Stomach (tissue), 9 donors: ENCODE data around the gene MTA2. TPM values are rescaled to one million over a fixed set of nuclear protein-coding genes. Genes with fewer than 3 reads are reported as not detected.

Source experiments
- DNase-seq, 2 donors: peaks; one replicate each; pipeline versions ENCODE4 v3.0.0 to v3.0.0-alpha.2; 2013 to 2019
- H3K27ac ChIP-seq, 5 donors: fragments of 200-600 bp in 4 of 5; sonication (generic) in 4 of 5; one replicate each; pipeline ENCODE4 v1.5.1; 2013 to 2019; ENCODE audit warnings: mild to moderate bottlenecking in 1 of 5, moderate library complexity in 1 of 5
- H3K27me3 ChIP-seq, 3 donors: fragments of 200-600 bp; sonication (generic); one replicate each; pipeline ENCODE4 v1.5.1; 2017 to 2019; ENCODE audit warnings: mixed run types in 1 of 3
- H3K36me3 ChIP-seq, 4 donors: fragments of 200-600 bp; sonication (generic); 1 replicate in 3 of 4; 2 replicates in 1 of 4; pipeline ENCODE4 v1.5.1; 2016 to 2019
- H3K4me1 ChIP-seq, 4 donors: fragments of 200-600 bp; sonication (generic); one replicate each; pipeline ENCODE4 v1.5.1; 2016 to 2019
- H3K4me3 ChIP-seq, 4 donors: fragments of 200-600 bp; sonication (generic) in 3 of 4; one replicate each; pipeline ENCODE4 v1.5.1; 2016 to 2019; ENCODE audit warnings: mild to moderate bottlenecking in 1 of 4
- H3K9me3 ChIP-seq, 4 donors: fragments of 200-600 bp; sonication (generic); one replicate each; pipeline ENCODE4 v1.5.1; 2016 to 2019
- EP300 ChIP-seq: sonication (generic); formaldehyde crosslinking; IDR thresholded peaks from one replicate; pipeline ENCODE4 v1.6.1; 2017; ENCODE audit warnings: antibody characterized with exemption
- POLR2A ChIP-seq, 4 donors: fragments of 450-650 bp; IDR thresholded peaks; one replicate each; pipeline ENCODE4 v1.6.1; 2016; ENCODE audit warnings: antibody characterized with exemption in 4 of 4, control low read depth in 2 of 4, mild to moderate bottlenecking in 1 of 4, moderate library complexity in 1 of 4
- POLR2AphosphoS5 ChIP-seq, 3 donors: sonication (generic); formaldehyde crosslinking; IDR thresholded peaks; one replicate each; pipeline ENCODE4 v1.6.1; 2016; ENCODE audit warnings: antibody characterized with exemption in 3 of 3
- WGBS, 5 donors: extraction: QIAGEN DNeasy Blood & Tissue Kit in 3 of 5; methylation state at CpG; one replicate each; pipeline versions ENCODE4 v1.1.5 to v1.1.7; 2013 to 2018; 5-methylcytosine and 5-hydroxymethylcytosine counted together
- intact Hi-C: fragments of 100-400 bp; cut with DNase I; formaldehyde crosslinking; loops from one replicate; pipeline ENCODE4 v1.15.1; 2023; ENCODE audit warnings: low total_unique reads
- polyA plus RNA-seq, 3 donors: library from polyadenylated mRNA; stranded (reverse); fragments of 200-250 nt; gene quantifications; one replicate each; pipeline ENCODE4 v1.2.3, GENCODE V29; 2013
- total RNA-seq, 5 donors: library from RNA; depleted of rRNA; stranded (reverse); fragments of >200 nt; gene quantifications; one replicate each; pipeline versions ENCODE4 v1.1.0 to v1.2.3, GENCODE V29; 2014 to 2016
- TF ChIP-seq, protein P1 (sequence below), 7 experiments: fragments of 450-650 bp in 4 of 7; fragments of 200-600 bp in 3 of 7; sonication (generic) in 3 of 7; IDR thresholded peaks; one replicate each; pipeline ENCODE4 v1.5.1; 2016 to 2019; ENCODE audit warnings: antibody characterized with exemption in 7 of 7, control low read depth in 2 of 7, mild to moderate bottlenecking in 1 of 7
- donor health status: healthy with polysubstance abuse.
- donor health status: Bipolar disorder and iron deficiency.
- donor health status: healthy.

Gene MTA2
- total and polyA plus RNA-seq, 8 donors = 32.8 to 110 (median 56.5) TPM

DNA sequence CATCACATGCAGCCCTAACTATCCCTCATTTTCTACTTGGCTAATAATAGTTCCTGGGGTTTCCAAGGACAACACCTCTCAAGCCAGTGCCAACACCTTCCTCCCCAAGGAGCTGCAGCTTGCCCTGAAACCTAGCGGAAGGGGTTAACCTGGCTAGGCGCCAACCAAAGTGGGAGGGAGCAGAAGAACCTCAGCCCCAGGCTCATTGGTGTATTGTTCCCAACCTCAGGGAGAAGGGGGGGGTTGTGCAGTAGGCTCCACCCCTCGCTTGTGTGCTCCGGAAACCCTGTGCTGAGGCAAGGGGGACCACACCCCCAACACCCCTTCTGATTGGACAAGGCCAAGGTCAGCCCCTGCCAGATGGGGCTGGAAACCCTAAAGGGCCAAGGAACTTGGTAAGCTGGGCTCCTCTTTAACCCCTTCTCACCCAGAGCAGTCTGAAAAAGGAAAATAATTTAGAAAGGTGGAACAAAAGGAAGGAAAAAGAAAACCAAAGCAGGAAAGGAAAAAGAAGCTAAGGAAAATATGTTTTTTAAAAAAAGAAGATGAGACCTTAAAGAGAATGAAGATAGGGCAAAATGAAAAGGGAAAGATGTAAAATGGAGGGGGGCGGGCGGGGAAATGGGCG is 2.5 kb downstream of the MTA2 start:
- peak overlapping the region; percentile 7 to 95 (median 74) for H3K4me3 ChIP-seq

DNA sequence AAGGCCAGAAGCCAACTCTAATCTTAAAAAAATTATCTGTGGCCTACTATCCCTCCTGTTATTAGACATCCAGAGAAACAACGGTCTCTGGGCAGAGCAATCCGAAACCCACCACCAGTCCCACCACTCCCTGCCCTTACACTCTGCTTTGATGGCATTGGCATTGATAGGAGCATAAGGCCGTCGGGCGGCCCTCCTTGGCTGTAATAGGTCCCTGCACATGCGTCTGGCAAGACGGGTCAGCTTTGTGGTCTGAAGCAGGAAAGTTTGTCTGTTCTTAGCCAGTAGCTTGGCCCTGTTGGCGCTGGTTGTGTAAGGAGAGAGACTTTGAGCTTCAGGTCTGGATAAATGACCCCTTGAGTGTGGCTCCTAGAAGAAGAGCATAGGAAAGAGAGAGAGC is 6.5 kb downstream of the MTA2 start:
- Histone ChIP-seq H3K27me3 (no peaks in the 10 kb centered on the region), H3K36me3 (peaks cover 45 to 59% (median 55%) of the 10 kb centered on the region in 4 donors), H3K27ac (no peak overlapping the region), H3K4me1 (peaks cover 32 to 66% (median 51%) of the 10 kb centered on the region in 4 donors), H3K9me3 (no peaks in the 10 kb centered on the region), H3K4me3 (no peak overlapping the region)
- intact Hi-C loops = no loop called here
- WGBS, 5 donors = 82 to 90% (median 87%) methylated on average over 8 of the region's 8 CpGs
- no peak for DNase-seq
- TF ChIP-seq POLR2AphosphoS5 (IDR thresholded peaks at IDR 0.05) (no peak), EP300 (no peak), POLR2A (IDR thresholded peaks at IDR 0.05) (no peak)
- TF ChIP-seq, protein P1, sequence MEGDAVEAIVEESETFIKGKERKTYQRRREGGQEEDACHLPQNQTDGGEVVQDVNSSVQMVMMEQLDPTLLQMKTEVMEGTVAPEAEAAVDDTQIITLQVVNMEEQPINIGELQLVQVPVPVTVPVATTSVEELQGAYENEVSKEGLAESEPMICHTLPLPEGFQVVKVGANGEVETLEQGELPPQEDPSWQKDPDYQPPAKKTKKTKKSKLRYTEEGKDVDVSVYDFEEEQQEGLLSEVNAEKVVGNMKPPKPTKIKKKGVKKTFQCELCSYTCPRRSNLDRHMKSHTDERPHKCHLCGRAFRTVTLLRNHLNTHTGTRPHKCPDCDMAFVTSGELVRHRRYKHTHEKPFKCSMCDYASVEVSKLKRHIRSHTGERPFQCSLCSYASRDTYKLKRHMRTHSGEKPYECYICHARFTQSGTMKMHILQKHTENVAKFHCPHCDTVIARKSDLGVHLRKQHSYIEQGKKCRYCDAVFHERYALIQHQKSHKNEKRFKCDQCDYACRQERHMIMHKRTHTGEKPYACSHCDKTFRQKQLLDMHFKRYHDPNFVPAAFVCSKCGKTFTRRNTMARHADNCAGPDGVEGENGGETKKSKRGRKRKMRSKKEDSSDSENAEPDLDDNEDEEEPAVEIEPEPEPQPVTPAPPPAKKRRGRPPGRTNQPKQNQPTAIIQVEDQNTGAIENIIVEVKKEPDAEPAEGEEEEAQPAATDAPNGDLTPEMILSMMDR (IDR thresholded peaks at IDR 0.05) = no peak

More for the DNA sequence above, 2.5 kb downstream of the MTA2 start:
- Histone ChIP-seq H3K27me3 (no peaks in the 10 kb centered on the region), H3K36me3 (peaks cover 41 to 58% (median 50%) of the 10 kb centered on the region in 4 donors), H3K9me3 (no peaks in the 10 kb centered on the region), H3K4me1 (peaks cover 29 to 62% (median 42%) of the 10 kb centered on the region in 4 donors), H3K27ac (peak overlapping the region in 4 of 5 donors; percentile 96 to 98 (median 97))
- 32 to 40% (median 34%) methylated on average over 7 of the region's 7 CpGs for WGBS, 5 donors
- intact Hi-C loops = no loop called here
- DNase-seq = peak; percentile 89 to 98
- TF ChIP-seq POLR2AphosphoS5 (IDR thresholded peaks at IDR 0.05) (peak; percentile 56 to 90 (median 57)), POLR2A (IDR thresholded peaks at IDR 0.05) (no peak)

DNA sequence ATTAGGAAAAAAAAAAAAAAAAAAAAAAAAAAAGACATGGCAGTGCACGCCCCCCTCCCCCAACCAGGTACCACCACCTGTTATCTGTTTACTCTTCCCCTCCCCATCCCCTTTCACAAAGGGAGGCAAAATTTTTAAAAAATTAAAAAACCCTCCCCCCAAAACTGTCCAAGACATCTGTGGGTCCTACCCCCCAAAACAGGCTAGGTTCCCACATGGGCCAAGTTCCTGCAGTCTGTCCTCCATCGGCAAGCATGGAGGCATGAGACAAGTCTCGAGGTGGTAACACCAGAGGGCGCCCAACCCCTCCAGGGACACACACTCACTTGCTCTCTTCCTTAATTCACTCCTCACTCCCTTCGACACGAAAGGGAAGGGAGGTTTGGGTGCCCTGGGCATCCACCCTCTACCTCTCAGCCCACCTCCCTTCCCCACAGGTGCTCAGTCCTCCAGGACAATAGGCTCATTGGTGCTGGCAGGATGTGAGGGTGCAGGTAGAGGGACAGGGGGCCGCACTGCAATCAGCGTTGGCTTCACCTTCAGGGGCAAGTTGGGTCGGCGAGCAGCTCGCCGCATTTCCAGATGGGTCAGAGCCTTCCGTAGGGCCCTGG is 8.1 kb downstream of the MTA2 start:
- Histone ChIP-seq H3K9me3 (no peaks in the 10 kb centered on the region), H3K36me3 (peaks cover 49 to 63% (median 56%) of the 10 kb centered on the region in 4 donors), H3K27ac (peak overlapping the region in 3 of 5 donors; percentile 96 to 100 (median 98)), H3K4me3 (no peak overlapping the region), H3K27me3 (no peaks in the 10 kb centered on the region), H3K4me1 (peaks cover 35 to 66% (median 49%) of the 10 kb centered on the region in 4 donors)
- 49 to 54% (median 54%) methylated on average over 13 of the region's 13 CpGs for WGBS, 5 donors
- intact Hi-C loops = no loop called here
- DNase-seq = peak; percentile 87 to 90
- TF ChIP-seq EP300 = no peak
- TF ChIP-seq POLR2A (IDR thresholded peaks at IDR 0.05) = no peak
- TF ChIP-seq, protein P1 (IDR thresholded peaks at IDR 0.05) = peak in 5 of 7 experiments; percentile 29 to 64 (median 58)
- TF ChIP-seq POLR2AphosphoS5 (IDR thresholded peaks at IDR 0.05) = peak; percentile 42 to 81 (median 44)

DNA sequence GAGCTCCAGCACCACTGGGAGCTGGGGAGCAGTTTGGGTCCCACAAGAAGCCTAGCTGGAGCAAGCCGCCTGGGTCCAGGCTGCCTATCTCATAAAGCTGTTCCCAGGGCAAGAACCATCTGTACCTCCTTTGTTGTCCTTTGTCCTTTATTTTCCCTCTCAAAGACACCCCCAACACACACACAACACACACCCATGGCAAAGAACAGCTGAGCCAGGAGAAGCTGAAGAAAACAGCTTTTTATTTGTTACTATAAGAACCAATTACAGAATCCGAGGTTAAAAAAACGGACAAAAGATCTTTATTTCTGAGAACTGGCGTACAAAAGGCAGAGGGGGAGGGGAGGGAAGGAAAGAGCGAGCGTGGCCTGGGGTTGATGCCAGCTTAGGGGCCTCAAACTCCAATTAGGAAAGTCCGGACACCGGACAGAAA is 8.7 kb downstream of the MTA2 start:
- H3K27ac ChIP-seq = peak overlapping the region in 4 of 5 donors; percentile 96 to 100 (median 98)
- WGBS, 5 donors = 67 to 84% (median 79%) methylated on average over 8 of the region's 8 CpGs
- H3K36me3 ChIP-seq = peaks cover 49 to 63% (median 56%) of the 10 kb centered on the region in 4 donors
- intact Hi-C loops = no loop called here
- H3K4me3 ChIP-seq = no peak overlapping the region
- peaks cover 36 to 66% (median 49%) of the 10 kb centered on the region in 4 donors for H3K4me1 ChIP-seq
- no peaks in the 10 kb centered on the region for H3K9me3 ChIP-seq
- H3K27me3 ChIP-seq = no peaks in the 10 kb centered on the region
- no peak for DNase-seq
- TF ChIP-seq EP300 = no peak
- no peak for TF ChIP-seq POLR2A (IDR thresholded peaks at IDR 0.05)
- no peak for TF ChIP-seq POLR2AphosphoS5 (IDR thresholded peaks at IDR 0.05)
- TF ChIP-seq, protein P1 (IDR thresholded peaks at IDR 0.05) = no peak
